ENCODE results near the gene CAPN11.
"Not testable (repeated sequence)": the region's sequence is repeated elsewhere in the genome, so short reads cannot be mapped to it uniquely, and the experiment has no call there.

CAPN11 gene

DNA sequence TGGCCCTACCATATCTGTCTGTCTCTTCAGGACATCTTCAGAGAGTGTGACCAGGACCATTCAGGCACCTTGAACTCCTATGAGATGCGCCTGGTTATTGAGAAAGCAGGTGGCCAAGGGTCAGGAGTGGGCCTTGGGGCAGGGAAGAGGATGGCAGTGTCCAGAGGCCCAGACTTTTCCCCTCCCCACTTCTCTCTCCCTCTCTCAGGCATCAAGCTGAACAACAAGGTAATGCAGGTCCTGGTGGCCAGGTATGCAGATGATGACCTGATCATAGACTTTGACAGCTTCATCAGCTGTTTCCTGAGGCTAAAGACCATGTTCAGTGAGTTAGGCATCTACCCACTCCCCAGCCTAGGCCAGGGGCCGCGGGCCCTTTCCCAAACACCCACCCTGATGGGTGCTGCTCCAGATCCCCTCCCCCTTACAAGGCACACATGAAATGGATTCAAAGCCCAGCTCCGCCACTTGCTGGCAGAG lies 24.3 kb downstream of the CAPN11 start:
- H3K4me3 ChIP-seq (ENCODE audit: low read depth, low read length) = no peak overlapping the region
- TF ChIP-seq, protein P1, sequence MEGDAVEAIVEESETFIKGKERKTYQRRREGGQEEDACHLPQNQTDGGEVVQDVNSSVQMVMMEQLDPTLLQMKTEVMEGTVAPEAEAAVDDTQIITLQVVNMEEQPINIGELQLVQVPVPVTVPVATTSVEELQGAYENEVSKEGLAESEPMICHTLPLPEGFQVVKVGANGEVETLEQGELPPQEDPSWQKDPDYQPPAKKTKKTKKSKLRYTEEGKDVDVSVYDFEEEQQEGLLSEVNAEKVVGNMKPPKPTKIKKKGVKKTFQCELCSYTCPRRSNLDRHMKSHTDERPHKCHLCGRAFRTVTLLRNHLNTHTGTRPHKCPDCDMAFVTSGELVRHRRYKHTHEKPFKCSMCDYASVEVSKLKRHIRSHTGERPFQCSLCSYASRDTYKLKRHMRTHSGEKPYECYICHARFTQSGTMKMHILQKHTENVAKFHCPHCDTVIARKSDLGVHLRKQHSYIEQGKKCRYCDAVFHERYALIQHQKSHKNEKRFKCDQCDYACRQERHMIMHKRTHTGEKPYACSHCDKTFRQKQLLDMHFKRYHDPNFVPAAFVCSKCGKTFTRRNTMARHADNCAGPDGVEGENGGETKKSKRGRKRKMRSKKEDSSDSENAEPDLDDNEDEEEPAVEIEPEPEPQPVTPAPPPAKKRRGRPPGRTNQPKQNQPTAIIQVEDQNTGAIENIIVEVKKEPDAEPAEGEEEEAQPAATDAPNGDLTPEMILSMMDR (IDR thresholded peaks at IDR 0.05; ENCODE audit: borderline replicate concordance, insufficient read depth, low read depth, low read length) = no peak

DNA sequence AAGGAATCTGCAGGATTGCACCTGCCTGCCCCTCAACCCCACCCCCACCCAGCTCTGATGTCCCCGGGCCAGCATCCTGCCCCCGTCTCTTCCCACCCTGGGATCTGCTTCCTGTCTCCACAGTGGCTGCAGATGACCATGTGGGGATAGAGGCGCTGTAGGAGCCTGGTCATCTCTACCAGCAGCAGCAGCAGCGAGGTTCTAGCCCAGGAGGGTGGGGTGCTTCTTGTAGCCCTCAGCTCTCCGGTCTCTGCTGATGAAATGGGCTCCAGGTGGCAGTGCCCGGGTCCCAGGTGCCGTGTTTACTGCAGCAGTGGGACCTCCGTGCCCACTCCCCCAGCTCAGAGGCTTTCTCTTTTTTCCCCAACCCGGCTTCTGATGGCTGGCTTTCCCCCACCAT lies 25.2 kb downstream of the CAPN11 start:
- no peak overlapping the region for H3K4me3 ChIP-seq (ENCODE audit: low read depth, low read length)
- TF ChIP-seq, protein P1 (IDR thresholded peaks at IDR 0.05; ENCODE audit: borderline replicate concordance, insufficient read depth, low read depth, low read length) = no peak

GRCh38 chr6:44185356-44185755 lies 26.7 kb downstream of the CAPN11 start:
- H3K4me3 ChIP-seq (ENCODE audit: low read depth, low read length) = not testable (repeated sequence)

DNA sequence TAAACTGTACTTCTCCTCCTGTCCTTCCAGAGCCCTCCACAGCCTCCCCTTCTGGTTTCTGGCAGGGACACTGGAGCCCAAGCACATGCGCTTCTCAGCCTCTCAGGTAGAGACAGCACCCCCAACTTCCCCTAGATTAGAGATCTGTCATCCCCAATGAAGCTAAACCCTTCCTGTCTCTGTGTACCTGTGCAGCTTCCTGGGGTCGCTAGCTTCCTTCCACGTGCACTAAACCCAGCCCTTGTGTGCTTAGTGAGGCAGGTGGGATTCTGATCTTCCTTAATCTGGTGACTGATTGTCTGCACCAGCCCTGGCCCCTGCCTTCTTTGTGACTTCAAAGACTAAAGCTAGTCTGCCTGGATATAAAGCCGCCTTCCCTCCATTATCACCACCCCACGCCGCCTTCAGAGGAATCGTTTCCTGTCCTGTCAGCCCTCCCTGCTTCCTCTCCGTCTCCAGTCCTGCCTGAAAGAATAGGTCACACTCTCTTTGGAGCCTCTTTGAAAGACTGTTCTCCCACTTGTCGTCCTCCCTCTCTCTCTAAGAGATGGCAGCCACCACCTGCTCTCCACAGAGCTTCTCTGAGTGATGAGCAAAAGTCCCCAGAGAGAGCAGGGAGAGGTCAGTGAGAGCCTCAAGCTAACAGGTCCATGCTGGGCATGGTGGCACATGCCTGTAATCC lies 27.5 kb downstream of the CAPN11 start:
- no peak overlapping the region for H3K4me3 ChIP-seq (ENCODE audit: low read depth, low read length)
- TF ChIP-seq, protein P1 (IDR thresholded peaks at IDR 0.05; ENCODE audit: borderline replicate concordance, insufficient read depth, low read depth, low read length) = no peak

DNA sequence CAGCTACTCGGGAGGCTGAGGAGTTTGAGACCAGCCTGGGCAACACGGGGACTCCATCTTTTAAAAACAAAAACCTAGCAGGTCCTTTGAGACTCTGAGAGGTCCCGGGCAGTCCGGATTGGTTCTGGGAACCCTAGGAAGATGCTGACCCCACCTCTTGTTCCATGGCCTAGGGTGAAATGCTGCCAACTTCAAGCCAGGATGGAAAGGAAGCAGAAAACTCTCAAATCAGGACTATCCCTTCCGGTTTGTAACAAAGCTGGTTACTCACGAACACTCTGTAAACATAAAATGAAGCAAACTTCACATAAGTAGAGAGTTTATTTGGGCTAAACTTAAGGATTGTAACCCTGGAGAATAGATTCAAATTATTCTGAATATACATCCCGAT lies 28.0 kb downstream of the CAPN11 start:
- TF ChIP-seq, protein P1 (IDR thresholded peaks at IDR 0.05; ENCODE audit: borderline replicate concordance, insufficient read depth, low read depth, low read length) = no peak
- H3K4me3 ChIP-seq (ENCODE audit: low read depth, low read length) = no peak overlapping the region

DNA sequence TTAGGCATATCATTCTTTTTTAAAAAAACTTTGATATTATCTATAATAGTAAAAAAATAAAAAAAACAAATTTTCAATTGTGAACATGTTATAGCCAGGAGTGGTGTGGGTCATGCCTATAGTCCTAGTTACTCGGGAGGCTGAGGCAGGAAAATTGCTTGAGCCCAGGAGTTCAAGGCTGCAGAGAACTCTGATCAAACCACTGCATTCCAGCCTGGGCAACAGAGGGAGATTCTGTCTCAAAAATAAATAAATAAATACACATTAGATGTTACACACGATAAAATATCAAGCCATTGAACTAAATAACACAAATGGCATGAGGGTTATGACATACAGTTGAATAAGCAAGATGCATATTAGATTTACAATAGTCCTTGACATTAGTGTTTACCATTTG lies 30.2 kb downstream of the CAPN11 start:
- TF ChIP-seq, protein P1 (IDR thresholded peaks at IDR 0.05; ENCODE audit: borderline replicate concordance, insufficient read depth, low read depth, low read length) = no peak
- H3K4me3 ChIP-seq (ENCODE audit: low read depth, low read length) = no peak overlapping the region

GRCh38 chr6:44189257-44189656 lies 30.6 kb downstream of the CAPN11 start:
- H3K4me3 ChIP-seq (ENCODE audit: low read depth, low read length) = no peak overlapping the region
- TF ChIP-seq, protein P1 (IDR thresholded peaks at IDR 0.05; ENCODE audit: borderline replicate concordance, insufficient read depth, low read depth, low read length) = no peak
